HG03039 (cell line): ENCODE data around the gene TBCD.

Source experiments
- ATAC-seq: cut with Tn5 transposase; IDR thresholded peaks from one replicate; pipeline ENCODE4 v1.9.1; 2021; ENCODE audit warnings: mild to moderate bottlenecking, moderate library complexity; ENCODE audit not compliant: unreplicated experiment

TBCD gene

GRCh38 chr17:82789051-82789592 lies 37.3 kb downstream of the TBCD start:
- ATAC-seq = no peak

DNA sequence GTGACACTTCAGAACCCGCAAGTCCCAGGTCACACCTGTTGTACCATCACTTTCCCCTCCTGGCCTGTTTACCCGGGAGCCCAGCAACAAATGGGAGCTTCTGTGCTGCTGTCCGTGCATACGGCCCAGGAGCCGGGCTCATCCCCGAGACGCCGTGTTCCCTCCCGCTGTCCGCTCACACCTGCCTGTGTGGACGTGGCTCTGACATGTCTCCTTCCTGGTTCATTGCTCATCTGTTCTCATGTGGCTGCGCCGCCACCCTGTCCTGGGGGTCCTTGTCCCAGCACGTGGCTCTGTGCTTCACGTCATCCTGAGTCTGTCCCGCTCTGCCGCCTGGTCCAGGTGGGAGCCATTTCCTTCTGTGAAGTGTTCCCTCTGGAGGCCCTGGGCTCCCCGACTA lies 37.9 kb downstream of the TBCD start:
- no peak for ATAC-seq

DNA sequence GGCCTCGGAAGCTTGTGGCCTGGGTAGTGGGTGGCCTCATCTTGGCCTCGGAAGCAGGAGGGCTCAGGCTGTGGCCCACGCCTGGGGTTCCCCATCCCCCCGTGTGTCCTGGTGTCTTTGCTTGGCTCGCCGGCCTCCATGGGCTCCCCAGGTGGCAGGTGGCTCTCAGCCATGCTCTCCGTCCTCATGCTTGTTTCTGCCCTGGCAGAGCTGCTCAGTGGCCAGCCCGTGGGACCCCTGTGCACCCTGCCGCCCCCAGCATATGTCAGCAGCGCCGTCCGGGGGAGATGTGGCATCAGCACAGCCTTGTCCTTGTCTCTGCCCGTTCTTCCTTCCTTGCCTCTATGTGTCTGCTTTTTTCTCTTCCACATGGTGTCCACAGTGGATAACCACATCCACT lies 38.5 kb downstream of the TBCD start:
- no peak for ATAC-seq

- no peak for ATAC-seq
These were observed 39.7 kb downstream of the TBCD start for GRCh38 chr17:82791532-82791931.

GRCh38 chr17:82793974-82794630 lies 42.2 kb downstream of the TBCD start:
- ATAC-seq = no peak

- ATAC-seq = no peak
These were observed 43.1 kb downstream of the TBCD start for GRCh38 chr17:82794781-82795482.

DNA sequence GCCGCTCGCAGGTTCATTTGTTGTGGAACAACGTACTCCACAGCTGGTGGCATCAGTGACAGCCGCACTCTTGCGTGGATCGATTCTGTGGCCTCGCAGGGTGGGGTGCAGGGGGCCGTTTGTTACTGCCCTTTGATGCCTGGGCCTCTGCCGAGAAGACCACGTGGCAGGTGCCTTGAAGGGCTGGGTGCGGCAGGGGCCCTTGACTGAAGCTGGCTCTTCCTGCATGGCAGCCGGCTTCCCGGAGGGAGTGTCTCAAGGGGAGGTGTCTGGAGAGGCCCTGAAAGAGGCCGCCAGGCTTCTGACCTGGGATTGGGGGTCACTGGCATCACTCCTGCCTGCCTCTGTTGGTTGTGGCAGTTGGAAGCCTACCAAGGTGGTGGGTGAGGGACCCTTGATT lies 43.8 kb downstream of the TBCD start:
- ATAC-seq = no peak

DNA sequence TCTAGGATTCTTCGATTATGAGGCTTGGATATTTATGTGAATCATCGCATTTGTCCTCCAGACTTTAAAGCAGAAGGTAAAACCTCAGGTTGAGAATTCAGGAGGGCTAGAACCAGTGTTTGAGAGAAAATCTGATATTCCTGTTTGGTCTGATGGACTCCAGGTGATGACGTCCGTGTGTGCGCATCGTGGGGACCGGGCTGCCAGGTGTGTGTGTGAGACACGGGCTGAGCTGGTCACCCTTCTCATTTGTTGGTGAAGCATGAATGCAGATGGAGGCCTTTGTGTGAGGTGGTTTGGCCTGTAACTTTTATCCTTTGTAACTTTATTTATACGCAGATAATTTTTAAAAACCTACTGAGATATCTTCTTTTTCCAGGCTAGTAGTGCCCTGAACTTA lies 45.2 kb downstream of the TBCD start:
- ATAC-seq = no peak

- ATAC-seq = no peak
These were observed 46.9 kb downstream of the TBCD start for GRCh38 chr17:82798752-82799151.

DNA sequence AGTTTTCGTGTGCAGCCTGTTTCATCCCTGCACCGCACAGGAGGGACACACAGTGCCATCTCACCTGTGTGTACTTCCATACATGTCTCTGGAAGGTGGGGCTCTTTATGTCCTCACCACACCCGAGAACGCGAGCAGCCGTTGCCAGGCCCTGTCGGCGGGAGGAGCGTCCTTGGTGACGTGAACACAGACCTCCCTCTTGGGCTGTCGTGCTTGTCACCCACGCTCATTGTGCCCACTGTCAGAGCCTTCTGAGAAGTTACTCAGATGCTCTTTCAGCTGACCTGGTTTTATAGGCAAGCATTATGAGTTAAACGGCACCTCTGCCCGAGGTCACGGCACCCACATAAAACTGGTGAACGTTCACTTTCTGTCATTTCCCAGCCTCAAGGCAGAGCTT lies 47.7 kb downstream of the TBCD start:
- no peak for ATAC-seq

GRCh38 chr17:82800885-82801284 lies 49.0 kb downstream of the TBCD start:
- ATAC-seq = no peak

GRCh38 chr17:82801377-82801970 lies 49.6 kb downstream of the TBCD start:
- ATAC-seq = no peak

DNA sequence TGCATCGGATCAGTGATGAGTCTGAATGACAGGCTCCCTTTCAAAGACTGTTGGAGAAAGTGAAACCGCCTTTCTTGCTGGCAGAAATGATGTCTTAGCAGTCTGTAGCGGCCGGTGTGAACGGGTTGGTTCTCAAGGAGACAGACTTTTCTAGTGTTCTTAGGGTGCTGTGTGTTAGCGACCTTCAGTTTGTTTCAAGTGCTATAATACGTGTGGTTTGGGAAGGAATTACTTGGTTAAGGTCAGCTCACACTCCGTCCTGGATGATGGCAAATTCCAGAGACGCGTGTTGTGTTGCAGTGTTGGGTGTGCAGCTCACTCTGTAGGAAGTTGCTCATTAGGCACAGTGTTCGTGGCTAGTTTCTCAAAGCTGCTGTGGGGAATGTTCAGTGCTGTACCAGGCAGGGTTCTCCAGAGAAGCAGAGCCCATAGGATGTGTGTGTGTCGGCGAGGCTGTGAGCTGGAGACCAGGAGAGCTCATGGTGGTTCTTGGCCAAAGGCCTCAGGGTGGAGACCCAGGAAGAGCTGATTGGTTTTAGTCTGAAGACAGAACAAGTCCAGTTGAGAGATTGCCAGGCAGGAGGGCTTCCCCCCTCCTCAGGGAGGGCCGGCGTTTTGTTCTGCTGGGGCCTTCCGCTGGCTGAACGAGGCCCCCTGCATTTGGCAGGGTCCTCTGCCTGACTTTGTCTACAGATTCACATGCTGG lies 50.4 kb downstream of the TBCD start:
- no peak for ATAC-seq

GRCh38 chr17:82803185-82803584 lies 51.3 kb downstream of the TBCD start:
- no peak for ATAC-seq

- ATAC-seq = no peak
These were observed 51.7 kb downstream of the TBCD start for GRCh38 chr17:82803606-82804005.

GRCh38 chr17:82804442-82805191 lies 52.8 kb downstream of the TBCD start:
- no peak for ATAC-seq

- no peak for ATAC-seq
These were observed 53.4 kb downstream of the TBCD start for GRCh38 chr17:82805254-82805653.

DNA sequence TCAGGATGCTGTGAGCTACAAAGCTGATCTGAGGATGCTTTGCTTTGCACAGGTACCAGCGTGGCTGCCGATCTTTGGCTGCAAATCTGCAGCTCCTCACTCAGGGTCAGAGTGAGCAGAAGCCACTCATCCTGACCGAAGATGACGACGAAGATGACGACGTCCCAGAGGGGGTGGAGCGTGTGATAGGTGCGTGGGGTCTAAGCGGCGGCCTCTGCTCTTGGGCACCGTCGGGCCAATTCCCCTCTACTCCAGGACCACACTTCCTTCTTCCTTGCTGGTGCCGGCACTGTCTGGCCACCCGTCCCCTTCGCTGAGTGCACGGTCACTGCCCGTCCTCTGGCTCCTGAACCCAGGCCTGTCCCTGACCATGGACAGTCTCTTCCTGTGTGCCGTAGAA lies 54.0 kb downstream of the TBCD start:
- no peak for ATAC-seq

GRCh38 chr17:82806645-82807044 lies 54.8 kb downstream of the TBCD start:
- no peak for ATAC-seq

- no peak for ATAC-seq
These were observed 55.2 kb downstream of the TBCD start for GRCh38 chr17:82807101-82807500.

DNA sequence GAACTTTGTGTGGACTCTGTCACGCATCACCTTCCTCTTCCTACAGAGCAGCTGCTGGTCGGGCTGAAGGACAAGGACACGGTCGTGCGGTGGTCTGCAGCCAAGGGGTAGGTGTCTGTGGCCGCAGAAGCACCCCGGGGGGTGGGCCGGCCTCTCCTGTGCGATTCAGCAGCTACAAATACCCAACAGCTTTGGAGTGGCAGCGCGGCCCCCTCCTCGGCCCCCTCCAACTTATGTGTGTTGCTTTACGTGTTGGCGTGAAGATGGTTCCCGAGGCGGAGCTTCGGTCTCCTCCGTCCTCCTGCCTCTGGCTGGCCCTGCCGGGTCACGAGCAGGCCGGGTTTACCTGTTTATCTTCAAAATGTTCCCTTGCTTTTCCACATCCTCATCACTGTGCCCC lies 55.7 kb downstream of the TBCD start:
- ATAC-seq = no peak
